K562 (cell line): ENCODE data around the gene NAIF1. TPM values are rescaled to one million over a fixed set of nuclear protein-coding genes. Genes with fewer than 3 reads are reported as not detected.

ENCODE experiments used
- ATF3 ChIP-seq, 2 experiments: fragments of 450-650 bp in 1 of 2; sonication (generic) in 1 of 2; formaldehyde crosslinking in 1 of 2; IDR thresholded peaks in 1 of 2; conservative IDR thresholded peaks in 1 of 2; 2 replicates each; pipeline versions ENCODE4 v1.6.1 to v1.8.1; 2016 to 2023; ENCODE audit warnings: mild to moderate bottlenecking in 2 of 2, moderate library complexity in 2 of 2, inconsistent platforms in 1 of 2, missing genetic modification reagents in 1 of 2
- BCOR ChIP-seq: fragments of 450-650 bp; IDR thresholded peaks from 2 replicates; pipeline ENCODE4 v1.6.1; 2016
- CEBPZ ChIP-seq: fragments of 150-350 bp; IDR thresholded peaks from 2 replicates; pipeline ENCODE4 v1.6.1; 2014; ENCODE audit warnings: low read depth, mild to moderate bottlenecking, low read length, borderline replicate concordance
- CXXC5 ChIP-seq: fragments of 250-450 bp; sonication (Bioruptor Pico); IDR thresholded peaks from 2 replicates; pipeline ENCODE4 v1.8.0; 2022; ENCODE audit warnings: inconsistent platforms, mild to moderate bottlenecking, moderate library complexity
- DPF2 ChIP-seq: fragments of 450-650 bp; IDR thresholded peaks from 2 replicates; pipeline ENCODE4 v1.6.1; 2016
- KHSRP ChIP-seq: fragments of 450-650 bp; IDR thresholded peaks from 2 replicates; pipeline ENCODE4 v1.6.1; 2017
- RAD21 ChIP-seq, 2 experiments: fragments of 250-450 bp in 1 of 2; fragments of 450-650 bp in 1 of 2; sonication (Bioruptor Pico) in 1 of 2; formaldehyde crosslinking in 1 of 2; IDR thresholded peaks in 1 of 2; conservative IDR thresholded peaks in 1 of 2; 2 replicates each; pipeline versions ENCODE4 v1.4.0 to v1.8.0; 2020 to 2022; ENCODE audit warnings: mild to moderate bottlenecking in 2 of 2, moderate library complexity in 1 of 2
- RAD51 ChIP-seq: fragments of 450-650 bp; IDR thresholded peaks from 2 replicates; pipeline ENCODE4 v1.7.1; 2016; ENCODE audit warnings: low read depth, mild to moderate bottlenecking, borderline replicate concordance
- RBFOX2 ChIP-seq: fragments of 200-400 bp; formaldehyde crosslinking; IDR thresholded peaks from 2 replicates; pipeline ENCODE4 v1.6.1; 2017; ENCODE audit warnings: low read depth, mild to moderate bottlenecking, low read length, moderate library complexity
- TSC22D4 ChIP-seq: fragments of 450-650 bp; IDR thresholded peaks from 2 replicates; pipeline ENCODE4 v1.6.1; 2016; ENCODE audit warnings: missing genetic modification characterization, missing biosample characterization, control low read depth
- XRCC5 ChIP-seq: fragments of 200-400 bp; formaldehyde crosslinking; IDR thresholded peaks from 2 replicates; pipeline ENCODE4 v1.6.1; 2017; ENCODE audit warnings: low read depth, mild to moderate bottlenecking, low read length
- ZBED1 ChIP-seq: IDR thresholded peaks from 2 replicates; pipeline ENCODE4 v1.6.1; 2014
- ZBTB26 ChIP-seq: fragments of 450-650 bp; formaldehyde crosslinking; IDR thresholded peaks from 2 replicates; pipeline ENCODE4 v1.4.0; 2022; ENCODE audit warnings: missing genetic modification characterization
- ZFP30 ChIP-seq: fragments of 250-450 bp; sonication (Bioruptor Pico); IDR thresholded peaks from 2 replicates; pipeline ENCODE4 v1.8.0; 2022; ENCODE audit warnings: moderate library complexity, mild to moderate bottlenecking, inconsistent platforms, borderline replicate concordance
- ZNF133 ChIP-seq: fragments of 250-450 bp; sonication (Bioruptor Pico); IDR thresholded peaks from 2 replicates; pipeline ENCODE4 v1.4.0; 2020; ENCODE audit warnings: mild to moderate bottlenecking
- ZNF507 ChIP-seq: conservative IDR thresholded peaks from 2 replicates; pipeline ENCODE4 v1.6.1; 2017; ENCODE audit warnings: missing genetic modification characterization, missing compliant biosample characterization
- ZNF77 ChIP-seq: fragments of 250-450 bp; sonication (Bioruptor Pico); IDR thresholded peaks from 2 replicates; pipeline ENCODE4 v1.5.0; 2020
- polyA plus RNA-seq, 8 experiments: library from polyadenylated mRNA; depleted of rRNA in 4 of 8; stranded (reverse) in 5 of 8; unstranded in 3 of 8; fragments of >200 nt; fragmentation: Nextera tagmentation in 2 of 8; fragmentation: Illumina TruSeq in 1 of 8; extraction: Ambion mirVana in 2 of 8; extraction: Trizol in 1 of 8; gene quantifications; 2 replicates each; pipeline versions ENCODE4 v1.2.1 to v1.2.3, GENCODE V29; 2011 to 2014; ENCODE audit warnings: inconsistent platforms in 1 of 8, missing spikeins in 1 of 8
- total RNA-seq, 7 experiments: library from RNA; depleted of rRNA in 6 of 7; stranded (reverse); fragments of >200 nt in 6 of 7; fragmentation: Illumina TruSeq in 2 of 7; extraction: Trizol in 2 of 7; gene quantifications; 2 replicates each; pipeline versions ENCODE4 v1.2.1 to v1.2.3, GENCODE V29; 2011 to 2021; ENCODE audit warnings: low replicate concordance in 1 of 7
- TF ChIP-seq, protein P1 (sequence below): fragments of 450-650 bp; IDR thresholded peaks from 2 replicates; pipeline ENCODE4 v1.6.1; 2017; ENCODE audit warnings: antibody characterized with exemption
- TF ChIP-seq, protein P2 (sequence below): sonication (generic); formaldehyde crosslinking; IDR thresholded peaks from 2 replicates; pipeline ENCODE4 v1.8.0; 2022; ENCODE audit warnings: missing genetic modification reagents, mild to moderate bottlenecking, moderate library complexity, borderline replicate concordance

Gene NAIF1
- total and polyA plus RNA-seq, 9 of the 15 experiments (the other 6 are each of a cell fraction or from before 2014, with no cell fraction given): 4.8 to 26.6 (median 17.2) TPM

- TF ChIP-seq CEBPZ (no peak), BCOR (peak; percentile 81), RBFOX2 (peak; percentile 55), ZNF77 (CRISPR knock-in tag) (no peak), ZFP30 (CRISPR knock-in tag) (no peak), RAD21 (CRISPR knock-in tag; conservative IDR thresholded peaks at IDR 0.05 in 1 of 2, IDR thresholded peaks at IDR 0.05 in 1 of 2) (peak in 1 of 2 experiments; percentile 14; a peak in 2 of 4 replicates), ZBED1 (peak; percentile 23; the same call in 1 of the 2 replicates), ATF3 (IDR thresholded peaks at IDR 0.05) (no peak), ATF3 (CRISPR knock-in tag; conservative IDR thresholded peaks at IDR 0.05) (no peak), RAD51 (peak; percentile 81), TSC22D4 (tag) (no peak), XRCC5 (no peak), KHSRP (no peak), ZNF507 (no peak), CXXC5 (peak; percentile 92), ZBTB26 (CRISPR knock-in tag) (no peak), ZNF133 (CRISPR knock-in tag) (no peak), DPF2 (peak; percentile 97)
- TF ChIP-seq, protein P1, sequence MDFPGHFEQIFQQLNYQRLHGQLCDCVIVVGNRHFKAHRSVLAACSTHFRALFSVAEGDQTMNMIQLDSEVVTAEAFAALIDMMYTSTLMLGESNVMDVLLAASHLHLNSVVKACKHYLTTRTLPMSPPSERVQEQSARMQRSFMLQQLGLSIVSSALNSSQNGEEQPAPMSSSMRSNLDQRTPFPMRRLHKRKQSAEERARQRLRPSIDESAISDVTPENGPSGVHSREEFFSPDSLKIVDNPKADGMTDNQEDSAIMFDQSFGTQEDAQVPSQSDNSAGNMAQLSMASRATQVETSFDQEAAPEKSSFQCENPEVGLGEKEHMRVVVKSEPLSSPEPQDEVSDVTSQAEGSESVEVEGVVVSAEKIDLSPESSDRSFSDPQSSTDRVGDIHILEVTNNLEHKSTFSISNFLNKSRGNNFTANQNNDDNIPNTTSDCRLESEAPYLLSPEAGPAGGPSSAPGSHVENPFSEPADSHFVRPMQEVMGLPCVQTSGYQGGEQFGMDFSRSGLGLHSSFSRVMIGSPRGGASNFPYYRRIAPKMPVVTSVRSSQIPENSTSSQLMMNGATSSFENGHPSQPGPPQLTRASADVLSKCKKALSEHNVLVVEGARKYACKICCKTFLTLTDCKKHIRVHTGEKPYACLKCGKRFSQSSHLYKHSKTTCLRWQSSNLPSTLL: no peak
- TF ChIP-seq, protein P2, sequence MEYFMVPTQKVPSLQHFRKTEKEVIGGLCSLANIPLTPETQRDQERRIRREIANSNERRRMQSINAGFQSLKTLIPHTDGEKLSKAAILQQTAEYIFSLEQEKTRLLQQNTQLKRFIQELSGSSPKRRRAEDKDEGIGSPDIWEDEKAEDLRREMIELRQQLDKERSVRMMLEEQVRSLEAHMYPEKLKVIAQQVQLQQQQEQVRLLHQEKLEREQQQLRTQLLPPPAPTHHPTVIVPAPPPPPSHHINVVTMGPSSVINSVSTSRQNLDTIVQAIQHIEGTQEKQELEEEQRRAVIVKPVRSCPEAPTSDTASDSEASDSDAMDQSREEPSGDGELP: peak; percentile 80
These were observed 48.3 kb upstream of the NAIF1 start (continued) for GRCh38 chr9:128115187-128116103.
